DOHH2 (cell line): ENCODE data around the gene TPO.

Experiments
- H3F3A ChIP-seq: fragments of 200-600 bp; sonication (generic), shearing (Covaris generic); 2 replicates; pipeline ENCODE4 v1.6.0; 2016; ENCODE audit warnings: antibody characterized with exemption, mild to moderate bottlenecking; ENCODE audit not compliant: control insufficient read depth, insufficient read depth
- H3K27ac ChIP-seq: fragments of 200-600 bp; sonication (generic); 2 replicates; pipeline ENCODE4 v1.5.1; 2014; ENCODE audit warnings: low read depth, mild to moderate bottlenecking, low read length, moderate library complexity
- H3K27me3 ChIP-seq: fragments of 200-600 bp; sonication (generic); 2 replicates; pipeline ENCODE4 v1.6.1; 2014; ENCODE audit warnings: mild to moderate bottlenecking, low read length, mixed read lengths; ENCODE audit not compliant: control insufficient read depth
- H3K36me3 ChIP-seq: fragments of 200-600 bp; sonication (generic); 2 replicates; pipeline ENCODE4 v1.6.1; 2014; ENCODE audit warnings: mild to moderate bottlenecking, low read length, moderate library complexity, mixed read lengths; ENCODE audit not compliant: control insufficient read depth
- H3K4me1 ChIP-seq: fragments of 200-600 bp; sonication (generic); 2 replicates; pipeline ENCODE4 v1.6.1; 2014; ENCODE audit warnings: mild to moderate bottlenecking, low read length, mixed read lengths; ENCODE audit not compliant: control insufficient read depth
- H3K4me2 ChIP-seq: fragments of 200-600 bp; sonication (generic); 2 replicates; pipeline ENCODE4 v1.6.0; 2014; ENCODE audit warnings: mild to moderate bottlenecking, low read length, moderate library complexity
- H3K4me3 ChIP-seq: fragments of 200-600 bp; sonication (generic); 2 replicates; pipeline ENCODE4 v1.5.1; 2014; ENCODE audit warnings: mild to moderate bottlenecking, low read length, mixed read lengths
- H3K79me2 ChIP-seq: fragments of 200-600 bp; sonication (generic); 2 replicates; pipeline ENCODE4 v1.6.1; 2014; ENCODE audit warnings: mild to moderate bottlenecking, low read length, mixed read lengths; ENCODE audit not compliant: control insufficient read depth
- H3K9me2 ChIP-seq: fragments of 200-600 bp; sonication (generic); replicated peaks from 2 replicates; pipeline ENCODE4 v1.6.1; 2014; ENCODE audit warnings: mild to moderate bottlenecking, low read length, mixed read lengths; ENCODE audit not compliant: control insufficient read depth
- H3K9me3 ChIP-seq: fragments of 200-600 bp; sonication (generic); 2 replicates; pipeline ENCODE4 v1.6.1; 2014; ENCODE audit warnings: antibody characterized with exemption, low read length, mixed read lengths; ENCODE audit not compliant: control insufficient read depth, insufficient read depth
- H4K20me1 ChIP-seq: fragments of 200-600 bp; sonication (generic); 2 replicates; pipeline ENCODE4 v1.6.0; 2014; ENCODE audit warnings: low read depth, mild to moderate bottlenecking, antibody characterized with exemption, low read length, moderate library complexity; ENCODE audit not compliant: control insufficient read depth, insufficient read depth
- CTCF ChIP-seq: fragments of 200-600 bp; sonication (generic); IDR thresholded peaks from one replicate; pipeline ENCODE4 v1.5.1; 2014; ENCODE audit warnings: antibody characterized with exemption, mild to moderate bottlenecking, low read depth, low read length; ENCODE audit not compliant: poor library complexity, severe bottlenecking
- EZH2phosphoT487 ChIP-seq: fragments of 200-600 bp; sonication (generic); IDR thresholded peaks from 2 replicates; pipeline ENCODE4 v1.6.1; 2017; ENCODE audit warnings: borderline replicate concordance, mild to moderate bottlenecking, antibody characterized with exemption, low read length, moderate library complexity, mixed read lengths

The TPO gene

GRCh38 chr2:1559589-1560175 lies 146.4 kb downstream of the TPO start:
- Histone ChIP-seq H3K9me3 (peaks cover 16% of the 10 kb centered on the region; the same call in 1 of the 2 replicates), H3K36me3 (no peaks in the 10 kb centered on the region), H3K27ac (no peak overlapping the region), H3K4me3 (no peak overlapping the region), H3F3A (no peaks in the 10 kb centered on the region), H3K4me2 (no peak overlapping the region), H3K9me2 (no peaks in the 10 kb centered on the region), H3K4me1 (no peaks in the 10 kb centered on the region), H3K79me2 (no peaks in the 10 kb centered on the region), H4K20me1 (no peaks in the 10 kb centered on the region), H3K27me3 (no peaks in the 10 kb centered on the region)
- no peak for TF ChIP-seq CTCF
- no peak for TF ChIP-seq EZH2phosphoT487

GRCh38 chr2:1561259-1561658 lies 148.0 kb downstream of the TPO start:
- Histone ChIP-seq H3F3A (no peaks in the 10 kb centered on the region), H3K79me2 (no peaks in the 10 kb centered on the region), H3K4me3 (no peak overlapping the region), H3K36me3 (no peaks in the 10 kb centered on the region), H3K27ac (no peak overlapping the region), H3K4me1 (no peaks in the 10 kb centered on the region), H3K9me2 (no peaks in the 10 kb centered on the region), H4K20me1 (no peaks in the 10 kb centered on the region), H3K27me3 (no peaks in the 10 kb centered on the region), H3K9me3 (peaks cover 18% of the 10 kb centered on the region; the same call in 1 of the 2 replicates), H3K4me2 (no peak overlapping the region)
- TF ChIP-seq CTCF (no peak), EZH2phosphoT487 (no peak)

GRCh38 chr2:1561811-1562421 lies 148.7 kb downstream of the TPO start:
- Histone ChIP-seq H3K4me1 (no peaks in the 10 kb centered on the region), H3K36me3 (no peaks in the 10 kb centered on the region), H3K4me3 (no peak overlapping the region), H3K4me2 (no peak overlapping the region), H3K27me3 (no peaks in the 10 kb centered on the region), H3K79me2 (no peaks in the 10 kb centered on the region), H3K9me2 (no peaks in the 10 kb centered on the region), H4K20me1 (no peaks in the 10 kb centered on the region), H3K27ac (no peak overlapping the region), H3F3A (no peaks in the 10 kb centered on the region), H3K9me3 (peaks cover 22% of the 10 kb centered on the region; the same call in 1 of the 2 replicates)
- TF ChIP-seq CTCF (no peak), EZH2phosphoT487 (no peak)
